ENCODE measurements around the gene CCDC154. TPM values are rescaled to one million over a fixed set of nuclear protein-coding genes. Genes with fewer than 3 reads are reported as not detected.

The CCDC154 gene
- total and polyA plus RNA-seq, 2 donors (not counting 3 experiments of a cell fraction or from before 2014, with no cell fraction given): 0.65 to 0.75 TPM

DNA sequence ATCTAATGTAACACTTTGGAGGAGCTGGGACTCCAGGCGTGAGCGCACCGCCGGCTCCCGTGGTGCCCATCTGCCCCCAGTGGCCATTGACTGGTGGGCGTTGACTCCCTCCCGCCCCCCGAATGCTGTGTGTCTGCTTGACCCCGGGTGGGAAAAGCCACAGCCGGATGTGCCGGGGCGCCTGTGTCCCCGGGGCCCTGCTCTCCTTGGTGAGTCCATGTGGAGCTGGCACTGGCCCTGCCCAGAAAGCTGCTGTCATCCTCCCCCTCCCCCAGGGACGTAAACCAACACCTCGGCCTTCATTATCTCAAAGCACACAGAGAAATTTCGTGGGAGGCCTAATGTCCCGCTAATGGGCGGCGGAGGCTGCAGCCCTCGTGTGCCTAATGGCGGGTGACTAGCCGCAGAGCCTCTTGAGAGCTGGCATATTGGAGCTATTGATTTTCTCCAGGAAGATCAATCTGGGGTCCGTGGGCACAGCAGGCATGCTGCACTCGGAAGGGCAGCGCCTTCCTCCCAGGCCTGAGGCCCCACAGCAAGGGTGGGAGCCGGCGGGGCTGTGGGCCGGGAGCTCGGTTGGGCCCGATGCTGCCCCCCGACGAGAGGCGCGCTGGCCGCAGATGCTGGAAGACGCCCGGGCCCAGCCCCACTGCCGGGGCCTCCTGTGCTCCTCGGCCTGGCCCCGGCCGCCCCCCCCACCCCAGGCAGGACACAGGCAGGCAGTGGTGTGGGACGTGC lies 17.5 kb downstream of the CCDC154 start:
- Histone ChIP-seq H3K9ac (replicated peaks; ENCODE audit: extremely low read depth, insufficient read depth, low read length) (no peak overlapping the region), H3K9me1 (replicated peaks; ENCODE audit: control insufficient read depth, extremely low read depth, insufficient read depth, low read length) (no peaks in the 10 kb centered on the region), H3K4me2 (ENCODE audit: insufficient read depth, low read length) (no peak overlapping the region), H3K4me3 (replicated peaks in 1 of 3; ENCODE audit: insufficient read depth in 1 of 3, low read depth in 1 of 3, low read length in 3 of 3) (no peak overlapping the region), H3K79me2 (ENCODE audit: control insufficient read depth, insufficient read depth, low read length) (no peaks in the 10 kb centered on the region), H3K27me3 (ENCODE audit: control insufficient read depth in 2 of 2, insufficient read depth in 2 of 2, low read length in 2 of 2) (no peaks in the 10 kb centered on the region), H3K9me3 (replicated peaks; ENCODE audit: control insufficient read depth, insufficient read depth, low read length) (no peaks in the 10 kb centered on the region), H2AFZ (ENCODE audit: low read depth, low read length) (no peak overlapping the region), H3K27ac (ENCODE audit: insufficient read depth, low read depth, low read length) (no peak overlapping the region), H3K36me3 (ENCODE audit: control insufficient read depth in 2 of 2, extremely low read depth in 1 of 2, insufficient read depth in 2 of 2, low read length in 2 of 2) (no peaks in the 10 kb centered on the region), H3K4me1 (ENCODE audit: control insufficient read depth, extremely low read depth, insufficient read depth, low read length) (no peaks in the 10 kb centered on the region), H4K20me1 (replicated peaks; ENCODE audit: control insufficient read depth, extremely low read depth, insufficient read depth, low read length) (no peaks in the 10 kb centered on the region)
- TF ChIP-seq, protein P1, sequence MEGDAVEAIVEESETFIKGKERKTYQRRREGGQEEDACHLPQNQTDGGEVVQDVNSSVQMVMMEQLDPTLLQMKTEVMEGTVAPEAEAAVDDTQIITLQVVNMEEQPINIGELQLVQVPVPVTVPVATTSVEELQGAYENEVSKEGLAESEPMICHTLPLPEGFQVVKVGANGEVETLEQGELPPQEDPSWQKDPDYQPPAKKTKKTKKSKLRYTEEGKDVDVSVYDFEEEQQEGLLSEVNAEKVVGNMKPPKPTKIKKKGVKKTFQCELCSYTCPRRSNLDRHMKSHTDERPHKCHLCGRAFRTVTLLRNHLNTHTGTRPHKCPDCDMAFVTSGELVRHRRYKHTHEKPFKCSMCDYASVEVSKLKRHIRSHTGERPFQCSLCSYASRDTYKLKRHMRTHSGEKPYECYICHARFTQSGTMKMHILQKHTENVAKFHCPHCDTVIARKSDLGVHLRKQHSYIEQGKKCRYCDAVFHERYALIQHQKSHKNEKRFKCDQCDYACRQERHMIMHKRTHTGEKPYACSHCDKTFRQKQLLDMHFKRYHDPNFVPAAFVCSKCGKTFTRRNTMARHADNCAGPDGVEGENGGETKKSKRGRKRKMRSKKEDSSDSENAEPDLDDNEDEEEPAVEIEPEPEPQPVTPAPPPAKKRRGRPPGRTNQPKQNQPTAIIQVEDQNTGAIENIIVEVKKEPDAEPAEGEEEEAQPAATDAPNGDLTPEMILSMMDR (IDR thresholded peaks at IDR 0.05; ENCODE audit: extremely low read depth in 1 of 2, insufficient read depth in 1 of 2, low read depth in 1 of 2, low read length in 2 of 2): no peak
- no peak for TF ChIP-seq POLR2A (IDR thresholded peaks at IDR 0.05; ENCODE audit: low read depth, low read length)
- no peak for TF ChIP-seq POLR2AphosphoS5 (IDR thresholded peaks at IDR 0.05; ENCODE audit: insufficient read depth, low read depth, low read length)
- TF ChIP-seq JUN (IDR thresholded peaks at IDR 0.05; ENCODE audit: borderline replicate concordance, insufficient read depth, insufficient read length, low read depth): no peak
- TF ChIP-seq, protein P2, sequence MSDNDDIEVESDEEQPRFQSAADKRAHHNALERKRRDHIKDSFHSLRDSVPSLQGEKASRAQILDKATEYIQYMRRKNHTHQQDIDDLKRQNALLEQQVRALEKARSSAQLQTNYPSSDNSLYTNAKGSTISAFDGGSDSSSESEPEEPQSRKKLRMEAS (IDR thresholded peaks at IDR 0.05; ENCODE audit: insufficient read depth, insufficient read length): no peak
- TF ChIP-seq MYC (IDR thresholded peaks at IDR 0.05; ENCODE audit: low read depth, low read length): no peak
- no peak for TF ChIP-seq FOS (IDR thresholded peaks at IDR 0.05; ENCODE audit: borderline replicate concordance, insufficient read depth, low read length)
- no peak for TF ChIP-seq GATA2 (IDR thresholded peaks at IDR 0.05; ENCODE audit: insufficient read depth, insufficient read length, low read depth, low read length)
- TF ChIP-seq EZH2 (IDR thresholded peaks at IDR 0.05; ENCODE audit: borderline replicate concordance, low read depth, low read length, severe bottlenecking): no peak
- intact Hi-C loops (cut with micrococcal nuclease) (loop anchor here (10.0 kb wide), 1 partner anchor 278 kb away; the partner anchor contains the start of gene MAPK8IP3), dilution Hi-C loops (cut with MboI; ENCODE audit: extremely low pct_ligation_motif_present, low sequenced_read_pairs) (no loop called here)
- POLR2A ChIA-PET: no interaction called here
- no TSS peak for BruUV-seq (replicated peaks)
- DNase-seq (ENCODE audit: low read depth, low spot score): no peak
- CTCF ChIA-PET: interaction anchor here (0.8 kb wide), 1 partner anchor 12 kb away, joined by 3 read pairs; no protein-coding TSS in a partner anchor
- FAIRE-seq: no peak

Measured in endothelial cell of umbilical vein (primary cell).